ENCODE measurements around the gene PLAC9.

DNA sequence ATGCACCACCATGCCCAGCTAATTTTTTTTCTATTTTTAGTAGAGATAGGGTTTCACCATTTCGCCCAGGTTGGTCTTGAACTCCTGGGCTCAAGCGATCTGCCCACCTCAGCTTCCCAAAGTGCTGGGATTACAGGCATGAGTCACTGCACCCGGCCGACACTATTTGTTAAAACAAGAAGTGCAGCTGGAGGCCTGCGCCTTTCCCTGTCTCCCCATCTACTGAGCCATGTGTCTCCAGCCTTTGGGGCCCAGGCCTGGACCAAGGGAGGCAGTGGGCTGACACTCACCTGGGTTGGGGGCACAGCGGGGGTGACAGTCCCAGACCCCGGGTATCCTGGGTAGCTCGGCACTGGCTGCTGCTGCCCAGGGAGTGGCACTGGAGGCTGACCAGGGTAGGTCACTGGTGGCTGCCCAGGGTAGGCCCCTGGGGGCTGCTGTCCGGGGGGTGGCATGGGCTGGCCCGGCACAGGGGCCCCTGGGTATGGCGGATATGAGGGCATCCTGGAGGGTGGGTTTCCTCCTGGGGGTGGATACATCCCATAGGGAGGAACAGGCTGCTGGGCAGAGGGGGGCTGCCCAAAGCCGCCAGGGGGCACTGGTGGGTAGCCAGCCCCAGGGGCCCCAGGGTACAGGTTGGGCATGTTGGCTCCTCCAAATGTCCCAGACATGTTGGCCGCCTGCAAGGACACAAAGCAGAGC is 36.3 kb downstream of the PLAC9 start:
- TF ChIP-seq CTCF (IDR thresholded peaks at IDR 0.05; ENCODE audit: low read depth, low read length) (peak; percentile 32), MYC (IDR thresholded peaks at IDR 0.05; ENCODE audit: low read depth, low read length) (no peak), POLR2A (IDR thresholded peaks at IDR 0.05; ENCODE audit: extremely low read depth, insufficient read length) (no peak)
- TF ChIP-seq, protein P1, sequence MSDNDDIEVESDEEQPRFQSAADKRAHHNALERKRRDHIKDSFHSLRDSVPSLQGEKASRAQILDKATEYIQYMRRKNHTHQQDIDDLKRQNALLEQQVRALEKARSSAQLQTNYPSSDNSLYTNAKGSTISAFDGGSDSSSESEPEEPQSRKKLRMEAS (IDR thresholded peaks at IDR 0.05; ENCODE audit: low read depth, low read length): no peak
